Measurements from ENCODE around the gene S100G.

S100G gene

GRCh38 chrX:16651391-16652024 is 1.6 kb downstream of the S100G start:
- no peak overlapping the region for H3K27ac ChIP-seq
- no peak overlapping the region for H3K4me3 ChIP-seq (ENCODE audit: low read depth in 1 of 2, low read length in 1 of 2)
- H3K4me1 ChIP-seq (ENCODE audit: control insufficient read depth in 1 of 2, insufficient read depth in 1 of 2, low read depth in 1 of 2, low read length in 1 of 2): no peaks in the 10 kb centered on the region
- no peaks in the 10 kb centered on the region for H3K9me3 ChIP-seq
- H3K27me3 ChIP-seq: no peaks in the 10 kb centered on the region
- no peaks in the 10 kb centered on the region for H3K36me3 ChIP-seq
- no peak for TF ChIP-seq CTCF (IDR thresholded peaks at IDR 0.05)

GRCh38 chrX:16653424-16653823 is 3.5 kb downstream of the S100G start:
- no peak for TF ChIP-seq CTCF (IDR thresholded peaks at IDR 0.05)
- Histone ChIP-seq H3K27ac (no peak overlapping the region), H3K9me3 (no peaks in the 10 kb centered on the region), H3K4me3 (ENCODE audit: low read depth in 1 of 2, low read length in 1 of 2) (no peak overlapping the region), H3K27me3 (no peaks in the 10 kb centered on the region), H3K4me1 (ENCODE audit: control insufficient read depth in 1 of 2, insufficient read depth in 1 of 2, low read depth in 1 of 2, low read length in 1 of 2) (no peaks in the 10 kb centered on the region), H3K36me3 (no peaks in the 10 kb centered on the region)

- Histone ChIP-seq H3K4me3 (ENCODE audit: low read depth in 1 of 2, low read length in 1 of 2) (no peak overlapping the region), H3K27ac (no peak overlapping the region), H3K36me3 (no peaks in the 10 kb centered on the region), H3K4me1 (ENCODE audit: control insufficient read depth in 1 of 2, insufficient read depth in 1 of 2, low read depth in 1 of 2, low read length in 1 of 2) (no peaks in the 10 kb centered on the region), H3K9me3 (no peaks in the 10 kb centered on the region), H3K27me3 (no peaks in the 10 kb centered on the region)
- no peak for TF ChIP-seq CTCF (IDR thresholded peaks at IDR 0.05)
These were observed 4.1 kb downstream of the S100G start for GRCh38 chrX:16654093-16654492.

GRCh38 chrX:16658284-16658683 is 8.3 kb downstream of the S100G start:
- H3K4me3 ChIP-seq (ENCODE audit: low read depth in 1 of 2, low read length in 1 of 2): no peak overlapping the region
- no peaks in the 10 kb centered on the region for H3K9me3 ChIP-seq
- no peak for TF ChIP-seq CTCF (IDR thresholded peaks at IDR 0.05)
- no peaks in the 10 kb centered on the region for H3K4me1 ChIP-seq (ENCODE audit: control insufficient read depth in 1 of 2, insufficient read depth in 1 of 2, low read depth in 1 of 2, low read length in 1 of 2)
- no peaks in the 10 kb centered on the region for H3K27me3 ChIP-seq
- no peaks in the 10 kb centered on the region for H3K36me3 ChIP-seq
- H3K27ac ChIP-seq: no peak overlapping the region

- H3K9me3 ChIP-seq: no peaks in the 10 kb centered on the region
- H3K27me3 ChIP-seq: no peaks in the 10 kb centered on the region
- TF ChIP-seq CTCF (IDR thresholded peaks at IDR 0.05): no peak
- H3K27ac ChIP-seq: no peak overlapping the region
- no peaks in the 10 kb centered on the region for H3K36me3 ChIP-seq
- no peaks in the 10 kb centered on the region for H3K4me1 ChIP-seq (ENCODE audit: control insufficient read depth in 1 of 2, insufficient read depth in 1 of 2, low read depth in 1 of 2, low read length in 1 of 2)
- no peak overlapping the region for H3K4me3 ChIP-seq (ENCODE audit: low read depth in 1 of 2, low read length in 1 of 2)
These were observed 9.4 kb downstream of the S100G start for GRCh38 chrX:16659321-16659720.

- Histone ChIP-seq H3K4me1 (ENCODE audit: control insufficient read depth in 1 of 2, insufficient read depth in 1 of 2, low read depth in 1 of 2, low read length in 1 of 2) (no peaks in the 10 kb centered on the region), H3K4me3 (ENCODE audit: low read depth in 1 of 2, low read length in 1 of 2) (no peak overlapping the region)
These were observed 11.5 kb downstream of the S100G start for GRCh38 chrX:16661495-16661894.

More at GRCh38 chrX:16661495-16661894, 11.5 kb downstream of the S100G start:
- H3K27me3 ChIP-seq: no peaks in the 10 kb centered on the region
- no peak overlapping the region for H3K27ac ChIP-seq
- no peaks in the 10 kb centered on the region for H3K9me3 ChIP-seq
- no peaks in the 10 kb centered on the region for H3K36me3 ChIP-seq
- no peak for TF ChIP-seq CTCF (IDR thresholded peaks at IDR 0.05)
